HG02763 (cell line): ENCODE measurements around the gene GAPVD1.
"Not testable (repeated sequence)": the region's sequence is repeated elsewhere in the genome, so short reads cannot be mapped to it uniquely, and the experiment has no call there.

Experiments used
- ATAC-seq: cut with Tn5 transposase; IDR thresholded peaks from one replicate; pipeline ENCODE4 v1.9.1; 2021; ENCODE audit warnings: mild to moderate bottlenecking, moderate library complexity; ENCODE audit not compliant: unreplicated experiment

GAPVD1 gene

GRCh38 chr9:125254231-125254630 is 7.4 kb upstream of the GAPVD1 start:
- no peak for ATAC-seq

GRCh38 chr9:125255781-125256391 is 5.7 kb upstream of the GAPVD1 start:
- no peak for ATAC-seq

GRCh38 chr9:125258160-125258785 is 3.4 kb upstream of the GAPVD1 start:
- ATAC-seq = no peak

GRCh38 chr9:125258832-125259534 is 2.6 kb upstream of the GAPVD1 start:
- no peak for ATAC-seq

- no peak for ATAC-seq
Measured at GRCh38 chr9:125260561-125260960, 1.1 kb upstream of the GAPVD1 start.

- no peak for ATAC-seq
Measured at GRCh38 chr9:125262294-125262991, 817 bp downstream of the GAPVD1 start.

GRCh38 chr9:125264068-125264467 is 2.4 kb downstream of the GAPVD1 start:
- not testable (repeated sequence) for ATAC-seq

GRCh38 chr9:125268394-125269013 is 6.9 kb downstream of the GAPVD1 start:
- no peak for ATAC-seq

- ATAC-seq = no peak
Measured at GRCh38 chr9:125269014-125269397, 7.4 kb downstream of the GAPVD1 start.

- no peak for ATAC-seq
Measured at GRCh38 chr9:125271081-125271480, 9.5 kb downstream of the GAPVD1 start.

GRCh38 chr9:125272697-125273096 is 11.1 kb downstream of the GAPVD1 start:
- ATAC-seq = no peak

GRCh38 chr9:125276771-125277170 is 15.1 kb downstream of the GAPVD1 start:
- ATAC-seq = no peak

GRCh38 chr9:125277411-125277810 is 15.8 kb downstream of the GAPVD1 start:
- ATAC-seq = no peak

- no peak for ATAC-seq
Measured at GRCh38 chr9:125280945-125281344, 19.3 kb downstream of the GAPVD1 start.

GRCh38 chr9:125284855-125285254 is 23.2 kb downstream of the GAPVD1 start:
- no peak for ATAC-seq

- not testable (repeated sequence) for ATAC-seq
Measured at GRCh38 chr9:125286935-125287433, 25.4 kb downstream of the GAPVD1 start.

GRCh38 chr9:125293134-125293533 is 31.5 kb downstream of the GAPVD1 start:
- ATAC-seq = no peak

- ATAC-seq = no peak
Measured at GRCh38 chr9:125295657-125296056, 34.0 kb downstream of the GAPVD1 start.

GRCh38 chr9:125296843-125297372 is 35.3 kb downstream of the GAPVD1 start:
- no peak for ATAC-seq

GRCh38 chr9:125297917-125298316 is 36.3 kb downstream of the GAPVD1 start:
- ATAC-seq = no peak

GRCh38 chr9:125302241-125302640 is 40.6 kb downstream of the GAPVD1 start:
- ATAC-seq = no peak
